Measurements from ENCODE around the gene POGLUT2. TPM values are rescaled to one million over a fixed set of nuclear protein-coding genes. Genes with fewer than 3 reads are reported as not detected.

POGLUT2 gene
- total RNA-seq, 1 donor from 2014 or later: 28.5 TPM

DNA sequence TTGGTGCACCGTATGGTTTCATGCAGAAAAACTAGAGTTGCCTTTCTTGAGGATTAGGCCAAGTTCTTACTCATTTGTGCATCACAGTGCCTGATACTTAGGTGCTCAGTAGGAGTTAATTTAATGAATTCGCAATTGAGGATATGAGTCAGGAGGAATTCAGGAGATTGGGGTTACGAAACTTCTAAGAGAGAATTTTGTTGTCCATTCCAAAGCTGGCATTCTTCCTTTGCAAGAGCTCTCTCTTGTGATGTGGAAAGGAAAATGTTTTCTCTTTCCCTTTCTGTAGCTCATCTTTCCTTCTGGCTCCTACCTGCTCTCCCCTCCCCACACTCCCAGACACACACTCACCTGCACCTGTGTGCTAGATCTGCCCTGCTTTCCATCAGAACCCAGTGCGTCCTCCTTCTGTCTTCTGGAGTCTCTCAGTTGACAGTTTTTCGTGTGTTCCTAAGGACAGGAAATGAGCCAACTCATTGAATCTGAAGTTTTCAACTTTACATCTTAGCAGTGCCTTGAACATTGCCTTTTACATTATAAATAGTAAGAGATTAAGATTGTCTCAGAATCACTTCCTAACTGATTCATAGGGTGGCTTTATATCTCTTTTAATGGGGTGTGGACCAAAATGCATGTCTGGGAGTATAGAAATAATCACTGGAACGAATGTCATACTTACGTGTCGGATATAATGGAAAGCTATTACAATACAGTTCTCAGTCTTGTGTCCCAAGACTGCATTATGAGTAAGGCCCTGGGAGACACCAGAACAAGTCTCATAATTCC, 27.3 kb upstream of the POGLUT2 start:
- no peak for DNase-seq (ENCODE audit: extremely low spot score, unreplicated experiment)
- H3K27ac Mint-ChIP-seq: no peak overlapping the region
- no peaks in the 10 kb centered on the region for H3K4me1 Mint-ChIP-seq (ENCODE audit: unreplicated experiment)
- H3K36me3 Mint-ChIP-seq: peaks cover 23% of the 10 kb centered on the region
- no peak for TF ChIP-seq CTCF (conservative IDR thresholded peaks at IDR 0.05)
- H3K9me3 Mint-ChIP-seq: no peaks in the 10 kb centered on the region
- H3K27me3 Mint-ChIP-seq: no peaks in the 10 kb centered on the region
- no peak overlapping the region for H3K4me3 Mint-ChIP-seq

GRCh38 chr13:102825400-102825799, 26.6 kb upstream of the POGLUT2 start:
- DNase-seq (ENCODE audit: extremely low spot score, unreplicated experiment): no peak
- Mint-ChIP-seq H3K4me3 (no peak overlapping the region), H3K36me3 (peaks cover 26% of the 10 kb centered on the region), H3K4me1 (ENCODE audit: unreplicated experiment) (no peaks in the 10 kb centered on the region), H3K27ac (no peak overlapping the region), H3K9me3 (no peaks in the 10 kb centered on the region), H3K27me3 (no peaks in the 10 kb centered on the region)
- TF ChIP-seq CTCF (conservative IDR thresholded peaks at IDR 0.05): no peak

GRCh38 chr13:102817907-102818306, 19.1 kb upstream of the POGLUT2 start:
- DNase-seq (ENCODE audit: extremely low spot score, unreplicated experiment): no peak
- Mint-ChIP-seq H3K36me3 (peaks cover 39% of the 10 kb centered on the region), H3K27me3 (no peaks in the 10 kb centered on the region), H3K4me3 (no peak overlapping the region), H3K27ac (no peak overlapping the region), H3K9me3 (no peaks in the 10 kb centered on the region), H3K4me1 (ENCODE audit: unreplicated experiment) (no peaks in the 10 kb centered on the region)
- no peak for TF ChIP-seq CTCF (conservative IDR thresholded peaks at IDR 0.05)

DNA sequence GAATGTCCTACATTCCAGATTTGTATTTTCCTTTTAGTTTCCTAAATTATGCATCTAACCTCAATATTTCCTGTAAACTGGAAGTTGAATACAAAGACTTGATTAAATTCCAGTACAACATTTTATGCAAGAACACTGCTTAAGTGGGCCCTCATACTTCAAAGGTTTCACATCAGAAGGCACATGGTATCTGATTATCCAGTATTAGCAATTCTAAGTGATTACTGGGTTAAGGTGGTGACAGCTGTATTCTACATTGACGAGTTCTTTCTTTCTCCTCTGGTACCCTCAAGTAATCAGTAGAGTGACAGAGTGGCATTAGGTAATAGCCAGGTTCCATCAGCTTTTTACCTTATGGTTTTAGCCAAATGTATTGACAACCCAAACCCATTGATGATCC, 18.5 kb upstream of the POGLUT2 start:
- no peak overlapping the region for H3K27ac Mint-ChIP-seq
- peaks cover 35% of the 10 kb centered on the region for H3K36me3 Mint-ChIP-seq
- no peaks in the 10 kb centered on the region for H3K4me1 Mint-ChIP-seq (ENCODE audit: unreplicated experiment)
- H3K27me3 Mint-ChIP-seq: no peaks in the 10 kb centered on the region
- no peak for TF ChIP-seq CTCF (conservative IDR thresholded peaks at IDR 0.05)
- H3K4me3 Mint-ChIP-seq: no peak overlapping the region
- DNase-seq (ENCODE audit: extremely low spot score, unreplicated experiment): no peak
- no peaks in the 10 kb centered on the region for H3K9me3 Mint-ChIP-seq

- Mint-ChIP-seq H3K4me3 (no peak overlapping the region), H3K4me1 (ENCODE audit: unreplicated experiment) (no peaks in the 10 kb centered on the region), H3K36me3 (peaks cover 36% of the 10 kb centered on the region), H3K27ac (no peak overlapping the region), H3K9me3 (peaks cover 5% of the 10 kb centered on the region), H3K27me3 (no peaks in the 10 kb centered on the region)
- DNase-seq (ENCODE audit: extremely low spot score, unreplicated experiment): no peak
- TF ChIP-seq CTCF (conservative IDR thresholded peaks at IDR 0.05): no peak
Measured at GRCh38 chr13:102816708-102817107, 17.9 kb upstream of the POGLUT2 start.

Measured in type B pancreatic cell (in vitro differentiated cells).